ENCODE data around the gene MCM3AP. TPM values are rescaled to one million over a fixed set of nuclear protein-coding genes. Genes with fewer than 3 reads are reported as not detected.
A peak's percentile ranks its signal among the peaks of the same experiment; 100 is the strongest.

The MCM3AP gene
- total RNA-seq, 2 experiments from 2014 or later: 94.3 to 96.5 TPM

GRCh38 chr21:46291561-46291960, 6.2 kb upstream of the MCM3AP start:
- Mint-ChIP-seq H3K9me3 (no peaks in the 10 kb centered on the region), H3K36me3 (ENCODE audit: low read depth) (peaks cover 37% of the 10 kb centered on the region), H3K4me3 (no peak overlapping the region), H3K4me1 (ENCODE audit: low read depth) (peaks cover 22% of the 10 kb centered on the region), H3K27ac (no peak overlapping the region), H3K27me3 (no peaks in the 10 kb centered on the region)
- intact Hi-C loops (cut with DNase I, micrococcal nuclease): no loop called here
- ChIA-PET POLR2A (no interaction called here), CTCF (interaction anchor here (0.7 kb wide), 1 partner anchor 35 kb away, joined by 3 read pairs; no protein-coding TSS in a partner anchor)
- peaks cover 22% of the 10 kb centered on the region for H3K4me1 ChIP-seq (ENCODE audit: insufficient read depth, low read length)
- no peaks in the 10 kb centered on the region for H3K27me3 ChIP-seq (ENCODE audit: control insufficient read depth in 1 of 2, insufficient read depth in 2 of 2, low read length in 2 of 2)
- TF ChIP-seq CTCF (IDR thresholded peaks at IDR 0.05): no peak
- peaks cover 0 to 4% of the 10 kb centered on the region in 2 experiments for H3K9me3 ChIP-seq (ENCODE audit: control insufficient read depth in 1 of 2, insufficient read depth in 1 of 2, low read length in 2 of 2)
- no peak for ATAC-seq (ENCODE audit: poor library complexity)
- no peak overlapping the region for H3K4me3 ChIP-seq (ENCODE audit: low read length)
- no peak for DNase-seq
- H3K27ac ChIP-seq (ENCODE audit: low read depth in 1 of 2, low read length in 2 of 2): no peak overlapping the region
- H3K36me3 ChIP-seq (ENCODE audit: insufficient read depth, low read length): peaks cover 6% of the 10 kb centered on the region

GRCh38 chr21:46289655-46290179, 4.3 kb upstream of the MCM3AP start:
- Histone ChIP-seq H3K9me3 (ENCODE audit: control insufficient read depth in 1 of 2, insufficient read depth in 1 of 2, low read length in 2 of 2) (peaks cover 0 to 4% of the 10 kb centered on the region in 2 experiments), H3K27ac (ENCODE audit: low read depth in 1 of 2, low read length in 2 of 2) (no peak overlapping the region), H3K4me3 (ENCODE audit: low read length) (no peak overlapping the region), H3K27me3 (ENCODE audit: control insufficient read depth in 1 of 2, insufficient read depth in 2 of 2, low read length in 2 of 2) (no peaks in the 10 kb centered on the region), H3K36me3 (ENCODE audit: insufficient read depth, low read length) (peaks cover 8% of the 10 kb centered on the region), H3K4me1 (ENCODE audit: insufficient read depth, low read length) (peaks cover 16% of the 10 kb centered on the region)
- DNase-seq (no peak), ATAC-seq (ENCODE audit: poor library complexity) (no peak)
- POLR2A ChIA-PET: no interaction called here
- Mint-ChIP-seq H3K27me3 (no peaks in the 10 kb centered on the region), H3K9me3 (no peaks in the 10 kb centered on the region), H3K4me1 (ENCODE audit: low read depth) (peaks cover 34% of the 10 kb centered on the region), H3K36me3 (ENCODE audit: low read depth) (peaks cover 43% of the 10 kb centered on the region), H3K27ac (no peak overlapping the region), H3K4me3 (no peak overlapping the region)
- intact Hi-C loops (cut with DNase I, micrococcal nuclease): loop anchor here in 1 of 2 experiments (5.0 to 10.0 kb wide), 4 partner anchors 33 to 315 kb away; partner anchors contain the start of genes C21orf58, LSS and PCNT
- CTCF ChIA-PET: no interaction called here
- no peak for TF ChIP-seq CTCF (IDR thresholded peaks at IDR 0.05)

GRCh38 chr21:46287541-46287940, 2.1 kb upstream of the MCM3AP start:
- H3K27me3 Mint-ChIP-seq: no peaks in the 10 kb centered on the region
- peak overlapping the region; percentile 86 for H3K27ac Mint-ChIP-seq
- no peak for TF ChIP-seq CTCF (IDR thresholded peaks at IDR 0.05)
- H3K9me3 Mint-ChIP-seq: no peaks in the 10 kb centered on the region
- Histone ChIP-seq H3K9me3 (ENCODE audit: control insufficient read depth in 1 of 2, insufficient read depth in 1 of 2, low read length in 2 of 2) (peaks cover 0 to 4% of the 10 kb centered on the region in 2 experiments), H3K27me3 (ENCODE audit: control insufficient read depth in 1 of 2, insufficient read depth in 2 of 2, low read length in 2 of 2) (no peaks in the 10 kb centered on the region), H3K4me3 (ENCODE audit: low read length) (no peak overlapping the region), H3K27ac (ENCODE audit: low read depth in 1 of 2, low read length in 2 of 2) (no peak overlapping the region), H3K36me3 (ENCODE audit: insufficient read depth, low read length) (peaks cover 18% of the 10 kb centered on the region), H3K4me1 (ENCODE audit: insufficient read depth, low read length) (peaks cover 36% of the 10 kb centered on the region)
- no peak for ATAC-seq (ENCODE audit: poor library complexity)
- H3K4me3 Mint-ChIP-seq: peak overlapping the region; percentile 30
- peaks cover 54% of the 10 kb centered on the region for H3K4me1 Mint-ChIP-seq (ENCODE audit: low read depth)
- peaks cover 56% of the 10 kb centered on the region for H3K36me3 Mint-ChIP-seq (ENCODE audit: low read depth)
- ChIA-PET CTCF (no interaction called here), POLR2A (no interaction called here)
- no peak for DNase-seq
- intact Hi-C loops (cut with DNase I, micrococcal nuclease): loop anchor here in 1 of 2 experiments (5.0 to 10.0 kb wide), 4 partner anchors 35 to 313 kb away; partner anchors contain the start of genes C21orf58, LSS and PCNT

All from CD4-positive, alpha-beta T cell (primary cell).